GM10266 (cell line): Measurements from ENCODE around the gene AMPD2.

Experiments used
- DNase-seq: peaks from one replicate; pipeline ENCODE4 v3.0.0; 2012; ENCODE audit errors: extremely low spot score
- TF ChIP-seq, protein P1 (sequence below): IDR thresholded peaks from 2 replicates; pipeline ENCODE4 v1.5.1; 2012; ENCODE audit warnings: mild to moderate bottlenecking, low read depth; ENCODE audit not compliant: control insufficient read depth, insufficient read depth; ENCODE audit errors: missing control alignments

AMPD2 gene

DNA sequence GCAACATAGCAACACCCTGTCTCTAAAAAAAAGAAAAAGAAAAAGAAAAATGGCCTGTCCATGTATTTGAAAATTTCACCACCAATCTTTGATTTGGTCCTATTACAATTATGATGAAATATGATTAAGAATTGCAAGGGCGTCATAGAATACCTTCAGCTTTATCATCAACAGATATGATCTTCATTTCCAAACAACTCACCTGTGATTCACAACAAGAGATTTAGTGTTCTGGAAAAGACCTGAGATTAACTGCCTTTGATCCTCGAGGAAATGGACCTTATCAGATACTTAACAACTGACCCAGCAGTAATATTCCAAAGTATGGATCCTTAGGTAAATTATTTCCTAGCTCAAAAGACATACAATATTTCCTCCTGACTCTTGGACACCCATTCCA is 32.8 kb downstream of the AMPD2 start:
- TF ChIP-seq, protein P1, sequence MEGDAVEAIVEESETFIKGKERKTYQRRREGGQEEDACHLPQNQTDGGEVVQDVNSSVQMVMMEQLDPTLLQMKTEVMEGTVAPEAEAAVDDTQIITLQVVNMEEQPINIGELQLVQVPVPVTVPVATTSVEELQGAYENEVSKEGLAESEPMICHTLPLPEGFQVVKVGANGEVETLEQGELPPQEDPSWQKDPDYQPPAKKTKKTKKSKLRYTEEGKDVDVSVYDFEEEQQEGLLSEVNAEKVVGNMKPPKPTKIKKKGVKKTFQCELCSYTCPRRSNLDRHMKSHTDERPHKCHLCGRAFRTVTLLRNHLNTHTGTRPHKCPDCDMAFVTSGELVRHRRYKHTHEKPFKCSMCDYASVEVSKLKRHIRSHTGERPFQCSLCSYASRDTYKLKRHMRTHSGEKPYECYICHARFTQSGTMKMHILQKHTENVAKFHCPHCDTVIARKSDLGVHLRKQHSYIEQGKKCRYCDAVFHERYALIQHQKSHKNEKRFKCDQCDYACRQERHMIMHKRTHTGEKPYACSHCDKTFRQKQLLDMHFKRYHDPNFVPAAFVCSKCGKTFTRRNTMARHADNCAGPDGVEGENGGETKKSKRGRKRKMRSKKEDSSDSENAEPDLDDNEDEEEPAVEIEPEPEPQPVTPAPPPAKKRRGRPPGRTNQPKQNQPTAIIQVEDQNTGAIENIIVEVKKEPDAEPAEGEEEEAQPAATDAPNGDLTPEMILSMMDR: no peak
- no peak for DNase-seq

DNA sequence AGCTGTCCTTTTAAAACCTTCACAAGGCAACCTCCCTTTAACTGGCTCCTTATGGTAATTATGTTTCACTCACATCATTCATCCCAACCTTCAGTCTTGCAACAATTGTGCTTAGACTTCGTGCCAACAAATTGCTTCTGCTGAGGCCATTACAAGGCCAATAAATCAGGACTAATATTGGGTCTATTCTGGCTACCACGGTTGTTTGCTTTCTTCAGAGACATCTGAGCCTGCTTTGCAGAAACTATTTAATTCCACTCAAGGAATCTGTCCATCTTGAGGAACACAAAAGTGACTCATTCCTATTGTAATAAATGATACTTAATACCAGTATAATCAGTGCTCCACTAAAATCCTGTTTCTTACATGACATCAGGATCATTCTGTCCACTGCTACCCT is 33.7 kb downstream of the AMPD2 start:
- TF ChIP-seq, protein P1: no peak
- DNase-seq: no peak

DNA sequence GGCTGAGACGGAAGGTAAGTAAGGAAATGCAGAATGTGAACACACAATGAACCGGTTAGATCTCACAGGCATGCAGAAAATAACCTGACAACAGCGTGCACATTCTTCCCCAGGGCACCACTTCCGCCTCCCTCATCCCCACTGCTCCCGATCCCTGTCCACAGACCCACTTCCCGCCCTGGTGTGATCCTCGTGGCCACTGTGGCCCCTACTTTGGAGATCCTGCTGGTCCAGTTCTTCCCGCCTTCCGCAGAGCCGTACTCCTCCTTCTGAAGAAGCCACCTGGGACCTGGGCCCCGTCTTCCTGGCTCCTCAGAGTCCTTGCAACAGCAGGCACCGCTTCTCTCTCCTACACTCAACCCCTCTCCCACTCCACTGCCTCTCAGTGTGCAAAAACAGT is 34.9 kb downstream of the AMPD2 start:
- TF ChIP-seq, protein P1: no peak
- DNase-seq: no peak

DNA sequence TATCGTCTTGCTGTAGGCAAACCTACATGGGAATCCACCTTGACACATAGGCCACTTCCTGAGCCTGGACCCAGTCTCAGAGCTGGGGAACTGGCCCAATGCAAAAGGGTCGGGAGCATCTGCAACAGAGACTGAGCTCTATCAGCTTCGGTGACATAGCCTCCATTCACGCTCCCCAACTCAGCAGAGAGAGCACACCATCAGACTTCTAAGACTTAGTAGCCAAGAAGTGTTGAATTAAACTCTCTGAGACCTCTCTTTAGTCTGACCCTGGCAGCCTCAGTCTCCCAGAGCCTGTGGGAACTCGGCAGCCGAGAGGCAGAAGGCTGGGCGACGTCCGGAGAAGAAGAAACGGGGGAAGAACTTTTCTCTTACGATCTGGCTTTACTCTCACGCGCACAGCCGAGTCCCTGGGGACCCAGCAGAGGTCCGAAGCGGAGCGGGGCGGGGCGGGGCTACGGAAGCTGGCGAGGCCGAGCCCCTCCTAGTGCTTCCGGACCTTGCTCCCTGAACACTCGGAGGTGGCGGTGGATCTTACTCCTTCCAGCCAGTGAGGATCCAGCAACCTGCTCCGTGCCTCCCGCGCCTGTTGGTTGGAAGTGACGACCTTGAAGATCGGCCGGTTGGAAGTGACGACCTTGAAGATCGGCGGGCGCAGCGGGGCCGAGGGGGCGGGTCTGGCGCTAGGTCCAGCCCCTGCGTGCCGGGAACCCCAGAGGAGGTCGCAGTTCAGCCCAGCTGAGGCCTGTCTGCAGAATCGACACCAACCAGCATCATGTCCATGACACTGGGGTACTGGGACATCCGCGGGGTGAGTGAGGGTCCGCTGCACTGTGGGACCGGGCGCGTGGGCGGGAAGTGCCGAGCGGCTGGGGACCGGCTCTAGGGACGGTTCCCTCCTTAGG is 36.2 kb downstream of the AMPD2 start, which contains the start of gene GSTM4:
GSTM4 (plus strand) TSS at position 485 of the 905 bp plus-strand sequence; CDS start at position 776, 291 bp downstream.
- DNase-seq: peak; percentile 86
- TF ChIP-seq, protein P1: no peak

GRCh38 chr1:109657395-109657794 is 37.8 kb downstream of the AMPD2 start:
- no peak for DNase-seq
- TF ChIP-seq, protein P1: no peak

DNA sequence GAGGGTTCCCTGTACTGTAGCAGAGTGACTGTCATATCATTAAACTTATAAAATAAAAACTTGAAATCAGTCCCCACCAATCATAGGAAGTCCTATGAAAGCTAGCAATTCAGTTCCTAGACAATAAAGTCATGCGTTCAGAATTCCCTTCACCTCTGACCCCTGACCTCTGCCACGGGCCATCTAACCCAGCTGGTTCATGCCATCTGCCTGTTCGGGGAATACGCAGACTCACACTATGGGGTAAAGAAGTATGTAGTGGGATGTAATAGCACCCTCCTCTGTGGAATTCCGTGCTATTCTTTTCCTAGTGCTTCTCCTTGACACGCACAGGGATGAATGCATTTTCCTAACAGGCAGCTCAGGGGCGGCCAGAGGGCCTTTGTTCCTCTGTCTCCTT is 38.3 kb downstream of the AMPD2 start:
- DNase-seq: no peak
- TF ChIP-seq, protein P1: no peak

- DNase-seq: no peak
- TF ChIP-seq, protein P1: no peak
These were observed 39.0 kb downstream of the AMPD2 start for GRCh38 chr1:109658533-109659042.
